ENCODE data around the gene ZSWIM2.
"Not testable (repeated sequence)": the region's sequence is repeated elsewhere in the genome, so short reads cannot be mapped to it uniquely, and the experiment has no call there.

ZSWIM2 gene

GRCh38 chr2:186835628-186836027 lies 13.3 kb downstream of the ZSWIM2 start:
- FAIRE-seq, result no peak
- TF ChIP-seq POLR2A (IDR thresholded peaks at IDR 0.05; ENCODE audit: low read depth, low read length) (no peak), POLR2AphosphoS5 (IDR thresholded peaks at IDR 0.05; ENCODE audit: low read depth, low read length) (no peak), TAF1 (IDR thresholded peaks at IDR 0.05; ENCODE audit: borderline replicate concordance, low read depth, low read length) (no peak)
- DNase-seq (ENCODE audit: insufficient read length), result no peak

GRCh38 chr2:186827862-186828492 lies 21.0 kb downstream of the ZSWIM2 start:
- FAIRE-seq (no peak), DNase-seq (ENCODE audit: insufficient read length) (no peak)
- TF ChIP-seq TAF1 (IDR thresholded peaks at IDR 0.05; ENCODE audit: borderline replicate concordance, low read depth, low read length) (no peak), POLR2A (IDR thresholded peaks at IDR 0.05; ENCODE audit: low read depth, low read length) (no peak), POLR2AphosphoS5 (IDR thresholded peaks at IDR 0.05; ENCODE audit: low read depth, low read length) (no peak)

- TF ChIP-seq TAF1 (IDR thresholded peaks at IDR 0.05; ENCODE audit: borderline replicate concordance, low read depth, low read length) (no peak), POLR2AphosphoS5 (IDR thresholded peaks at IDR 0.05; ENCODE audit: low read depth, low read length) (no peak), POLR2A (IDR thresholded peaks at IDR 0.05; ENCODE audit: low read depth, low read length) (no peak)
- DNase-seq (ENCODE audit: insufficient read length) (no peak), FAIRE-seq (no peak)
Measured at GRCh38 chr2:186827411-186827810, 21.6 kb downstream of the ZSWIM2 start.

- no peak for DNase-seq (ENCODE audit: insufficient read length)
- no peak for FAIRE-seq
- TF ChIP-seq POLR2A (IDR thresholded peaks at IDR 0.05; ENCODE audit: low read depth, low read length), result no peak
- TF ChIP-seq TAF1 (IDR thresholded peaks at IDR 0.05; ENCODE audit: borderline replicate concordance, low read depth, low read length), result no peak
- TF ChIP-seq POLR2AphosphoS5 (IDR thresholded peaks at IDR 0.05; ENCODE audit: low read depth, low read length), result no peak
Measured at GRCh38 chr2:186822323-186822722, 26.6 kb downstream of the ZSWIM2 start.

DNA sequence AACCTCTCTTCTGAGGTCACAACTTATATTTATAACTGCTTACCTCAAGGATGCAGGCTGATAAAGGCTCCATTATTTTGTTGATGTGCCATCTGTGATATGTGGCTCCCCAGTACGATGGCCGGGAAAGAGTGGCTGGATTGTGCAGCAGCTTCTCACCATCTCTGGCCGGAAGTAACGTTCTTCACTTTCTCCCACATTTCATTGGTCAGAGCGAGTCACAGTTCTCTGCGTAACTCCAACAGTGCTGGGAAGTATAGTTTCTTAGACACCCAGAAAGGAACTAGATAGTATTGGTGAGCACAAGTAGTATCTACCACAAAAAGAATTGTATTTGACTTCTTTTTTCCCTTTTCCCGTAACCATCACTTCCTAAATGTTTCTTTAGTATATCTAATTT lies 28.7 kb downstream of the ZSWIM2 start:
- TF ChIP-seq POLR2A (IDR thresholded peaks at IDR 0.05; ENCODE audit: low read depth, low read length) (no peak), TAF1 (IDR thresholded peaks at IDR 0.05; ENCODE audit: borderline replicate concordance, low read depth, low read length) (no peak), POLR2AphosphoS5 (IDR thresholded peaks at IDR 0.05; ENCODE audit: low read depth, low read length) (no peak)
- FAIRE-seq (no peak), DNase-seq (ENCODE audit: insufficient read length) (no peak)

DNA sequence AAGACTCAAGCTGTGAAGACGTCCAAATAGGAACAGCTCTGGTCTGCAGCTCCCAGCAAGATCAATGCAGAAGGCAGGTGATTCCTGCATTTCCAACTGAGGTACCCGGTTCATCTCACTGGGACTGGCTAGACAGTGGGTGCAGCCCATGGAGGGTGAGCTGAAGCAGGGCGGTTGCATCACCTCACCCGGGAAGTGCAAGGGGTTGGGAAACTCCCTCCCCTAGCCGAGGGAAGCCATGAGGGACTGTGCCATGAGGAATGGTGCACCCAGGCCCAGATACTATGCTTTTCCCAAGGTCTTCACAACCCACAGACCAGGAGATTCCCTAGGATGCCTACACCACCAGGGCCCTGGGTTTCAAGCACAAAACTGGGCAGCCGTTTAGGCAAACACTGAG lies 37.2 kb downstream of the ZSWIM2 start:
- not testable (repeated sequence) for FAIRE-seq; DNase-seq (ENCODE audit: insufficient read length)

- TF ChIP-seq POLR2AphosphoS5 (IDR thresholded peaks at IDR 0.05; ENCODE audit: low read depth, low read length), result no peak
- TF ChIP-seq POLR2A (IDR thresholded peaks at IDR 0.05; ENCODE audit: low read depth, low read length), result no peak
- TF ChIP-seq TAF1 (IDR thresholded peaks at IDR 0.05; ENCODE audit: borderline replicate concordance, low read depth, low read length), result no peak
- DNase-seq (ENCODE audit: insufficient read length) (no peak), FAIRE-seq (no peak)
Measured at GRCh38 chr2:186806591-186806990, 42.4 kb downstream of the ZSWIM2 start.

- FAIRE-seq; DNase-seq (ENCODE audit: insufficient read length): not testable (repeated sequence)
Measured at GRCh38 chr2:186798604-186799003, 50.4 kb downstream of the ZSWIM2 start.

DNA sequence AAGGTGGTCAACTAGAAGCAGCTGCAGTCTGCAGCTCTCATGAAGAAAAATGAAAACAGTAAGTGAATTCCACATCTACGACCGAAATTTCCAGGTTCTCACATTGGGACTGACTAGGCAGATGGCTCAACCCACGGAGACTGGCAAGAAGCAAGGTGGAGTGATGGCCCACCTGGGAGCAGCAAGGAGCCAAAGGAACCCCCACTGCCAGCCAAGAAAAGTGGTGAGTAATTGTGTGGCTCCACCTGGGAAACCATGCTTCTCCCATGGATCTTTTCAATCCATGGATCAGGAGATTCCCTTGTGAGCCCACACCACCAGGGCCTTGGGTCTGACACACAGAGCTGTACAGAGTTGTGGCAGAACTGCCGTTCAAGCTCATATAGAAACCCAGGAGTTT lies 64.0 kb downstream of the ZSWIM2 start:
- no peak for TF ChIP-seq TAF1 (IDR thresholded peaks at IDR 0.05; ENCODE audit: borderline replicate concordance, low read depth, low read length)
- DNase-seq (ENCODE audit: insufficient read length) (no peak), FAIRE-seq (no peak)

DNA sequence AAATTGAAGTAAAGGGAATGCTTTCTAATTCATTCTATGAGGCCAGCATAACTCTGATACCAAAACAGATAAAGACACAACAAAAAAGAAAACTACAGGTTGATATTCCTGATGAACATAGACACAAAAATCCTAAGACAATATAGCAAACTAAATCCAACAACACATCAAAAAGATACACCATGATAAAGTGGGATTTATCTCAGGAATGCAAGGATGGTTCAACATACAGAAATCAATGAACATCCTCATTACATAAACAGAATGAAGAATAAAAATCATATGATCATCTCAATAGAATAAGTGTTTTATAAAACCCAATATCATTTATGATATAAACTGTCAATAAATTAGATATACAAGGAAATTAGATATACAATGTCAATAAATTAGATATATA lies 65.7 kb downstream of the ZSWIM2 start:
- TF ChIP-seq POLR2AphosphoS5 (IDR thresholded peaks at IDR 0.05; ENCODE audit: low read depth, low read length) (no peak), TAF1 (IDR thresholded peaks at IDR 0.05; ENCODE audit: borderline replicate concordance, low read depth, low read length) (no peak), POLR2A (IDR thresholded peaks at IDR 0.05; ENCODE audit: low read depth, low read length) (no peak)
- no peak for DNase-seq (ENCODE audit: insufficient read length)
- no peak for FAIRE-seq

GRCh38 chr2:186780701-186781316 lies 68.2 kb downstream of the ZSWIM2 start:
- no peak for FAIRE-seq
- no peak for DNase-seq (ENCODE audit: insufficient read length)
- TF ChIP-seq POLR2AphosphoS5 (IDR thresholded peaks at IDR 0.05; ENCODE audit: low read depth, low read length), result no peak
- TF ChIP-seq POLR2A (IDR thresholded peaks at IDR 0.05; ENCODE audit: low read depth, low read length), result no peak
- TF ChIP-seq TAF1 (IDR thresholded peaks at IDR 0.05; ENCODE audit: borderline replicate concordance, low read depth, low read length), result no peak
